GM23338 (cell line): ENCODE data around the gene GLB1L3. TPM values are rescaled to one million over a fixed set of nuclear protein-coding genes. Genes with fewer than 3 reads are reported as not detected.

Experiments
- ATAC-seq: fragments of 200-7000 bp; cut with Tn5 transposase; 3 replicates; pipeline ENCODE4 v1.9.1; 2020
- DNase-seq: peaks from one replicate; pipeline ENCODE4 v3.0.0-alpha.2; 2015; ENCODE audit warnings: low spot score
- H2AFZ ChIP-seq: fragments of 200-600 bp; sonication (generic); 2 replicates; pipeline ENCODE4 v1.8.0; 2016; ENCODE audit warnings: antibody characterized with exemption, mild to moderate bottlenecking, moderate library complexity
- H3F3A ChIP-seq: fragments of 200-600 bp; sonication (generic); replicated peaks from 2 replicates; pipeline ENCODE4 v1.8.0; 2017; ENCODE audit warnings: antibody characterized with exemption, mixed run types, low read depth
- H3K27ac ChIP-seq: fragments of 200-600 bp; sonication (generic); 2 replicates; pipeline ENCODE4 v1.6.1; 2016; ENCODE audit warnings: low read depth
- H3K27me3 ChIP-seq: fragments of 200-600 bp; sonication (generic); 2 replicates; pipeline ENCODE4 v1.8.0; 2016; ENCODE audit warnings: mild to moderate bottlenecking, mixed run types, moderate library complexity; ENCODE audit not compliant: insufficient read depth
- H3K36me3 ChIP-seq: fragments of 200-600 bp; sonication (generic); 2 replicates; pipeline ENCODE4 v1.8.0; 2016; ENCODE audit warnings: mild to moderate bottlenecking; ENCODE audit not compliant: insufficient read depth
- H3K4me1 ChIP-seq: fragments of 200-600 bp; sonication (generic); 2 replicates; pipeline ENCODE4 v1.8.0; 2016; ENCODE audit warnings: mild to moderate bottlenecking, moderate library complexity; ENCODE audit not compliant: insufficient read depth
- H3K4me2 ChIP-seq: fragments of 200-600 bp; sonication (generic); 2 replicates; pipeline ENCODE4 v1.7.1; 2017; ENCODE audit warnings: mixed run types
- H3K4me3 ChIP-seq: fragments of 200-600 bp; sonication (generic); 2 replicates; pipeline ENCODE4 v1.6.1; 2016; ENCODE audit warnings: mixed run types
- H3K79me2 ChIP-seq: fragments of 200-600 bp; sonication (generic); replicated peaks from 2 replicates; pipeline ENCODE4 v1.8.0; 2017; ENCODE audit warnings: mild to moderate bottlenecking; ENCODE audit not compliant: insufficient read depth
- H3K9me2 ChIP-seq: fragments of 200-600 bp; sonication (generic); 2 replicates; pipeline ENCODE4 v1.8.0; 2017; ENCODE audit not compliant: insufficient read depth
- H4K20me1 ChIP-seq: fragments of 200-600 bp; sonication (generic); replicated peaks from 2 replicates; pipeline ENCODE4 v1.8.0; 2017; ENCODE audit warnings: mild to moderate bottlenecking; ENCODE audit not compliant: insufficient read depth
- H3K27ac Mint-ChIP-seq: 2 replicates; pipeline ENCODE4 v1.8.0; 2020; ENCODE audit warnings: inconsistent platforms, mild to moderate bottlenecking, moderate library complexity, mixed read lengths
- H3K27me3 Mint-ChIP-seq: 3 replicates; pipeline ENCODE4 v1.8.0; 2022; ENCODE audit warnings: low read depth, mild to moderate bottlenecking, moderate library complexity, mixed read lengths, inconsistent platforms; ENCODE audit not compliant: insufficient read depth, poor library complexity
- H3K36me3 Mint-ChIP-seq: 3 replicates; pipeline ENCODE4 v1.8.0; 2021; ENCODE audit warnings: low read depth, mild to moderate bottlenecking, inconsistent platforms, moderate library complexity, mixed read lengths
- H3K4me1 Mint-ChIP-seq: 3 replicates; pipeline ENCODE4 v1.8.0; 2020; ENCODE audit warnings: mild to moderate bottlenecking, inconsistent platforms, mixed read lengths
- H3K4me3 Mint-ChIP-seq: 3 replicates; pipeline ENCODE4 v1.8.0; 2021; ENCODE audit warnings: moderate library complexity, mild to moderate bottlenecking, inconsistent platforms, mixed read lengths
- H3K9me3 Mint-ChIP-seq: 3 replicates; pipeline ENCODE4 v1.8.0; 2020; ENCODE audit warnings: moderate library complexity, mild to moderate bottlenecking, inconsistent platforms, mixed read lengths
- EZH2 ChIP-seq: fragments of 200-600 bp; sonication (generic); IDR thresholded peaks from one replicate; pipeline ENCODE4 v1.8.0; 2017; ENCODE audit warnings: antibody characterized with exemption, mild to moderate bottlenecking, low read depth; ENCODE audit not compliant: unreplicated experiment
- EZH2phosphoT487 ChIP-seq: fragments of 200-600 bp; sonication (generic); IDR thresholded peaks from one replicate; pipeline ENCODE4 v1.8.1; 2018; ENCODE audit warnings: antibody characterized with exemption; ENCODE audit not compliant: unreplicated experiment
- JUNB ChIP-seq: IDR thresholded peaks from one replicate; pipeline ENCODE4 v1.6.1; 2016; ENCODE audit warnings: antibody characterized with exemption; ENCODE audit not compliant: unreplicated experiment
- POLR2AphosphoS5 ChIP-seq: IDR thresholded peaks from 2 replicates; pipeline ENCODE4 v1.6.1; 2016; ENCODE audit warnings: antibody characterized with exemption, low read depth
- ZNF114 ChIP-seq: fragments of 250-450 bp; sonication (Bioruptor Pico); IDR thresholded peaks from 2 replicates; pipeline ENCODE4 v1.5.0; 2020; ENCODE audit warnings: mild to moderate bottlenecking, moderate library complexity
- ZNF331 ChIP-seq: fragments of 250-450 bp; sonication (Bioruptor Pico); IDR thresholded peaks from 2 replicates; pipeline ENCODE4 v1.5.0; 2020; ENCODE audit warnings: low read depth, mild to moderate bottlenecking, moderate library complexity
- polyA plus RNA-seq: library from polyadenylated mRNA; unstranded; fragments of >200 nt; fragmentation: Nextera tagmentation; extraction: Ambion mirVana; gene quantifications from 2 replicates; pipeline ENCODE4 v1.2.1, GENCODE V29; 2016
- total RNA-seq: library from RNA; depleted of rRNA; stranded (reverse); fragments of >200 nt; shearing (Covaris generic); gene quantifications from 2 replicates; pipeline ENCODE4 v1.2.3, GENCODE V29; 2014
- TF ChIP-seq, protein P1 (sequence below), 2 experiments: fragments of 200-600 bp in 1 of 2; sonication (generic) in 1 of 2; conservative IDR thresholded peaks; 2 replicates each; pipeline versions ENCODE4 v1.5.1 to v1.6.1; 2016 to 2017; ENCODE audit warnings: antibody characterized with exemption in 2 of 2, low read depth in 2 of 2, mild to moderate bottlenecking in 2 of 2, moderate library complexity in 1 of 2
- TF ChIP-seq, protein P2 (sequence below): IDR thresholded peaks from one replicate; pipeline ENCODE4 v1.6.1; 2018; ENCODE audit warnings: antibody characterized with exemption; ENCODE audit not compliant: unreplicated experiment
- TF ChIP-seq, protein P3 (sequence below): IDR thresholded peaks from 2 replicates; pipeline ENCODE4 v1.6.1; 2016; ENCODE audit warnings: antibody characterized with exemption

The GLB1L3 gene
- total and polyA plus RNA-seq, 2 experiments from 2014 or later: 28.8 to 33.1 TPM

DNA sequence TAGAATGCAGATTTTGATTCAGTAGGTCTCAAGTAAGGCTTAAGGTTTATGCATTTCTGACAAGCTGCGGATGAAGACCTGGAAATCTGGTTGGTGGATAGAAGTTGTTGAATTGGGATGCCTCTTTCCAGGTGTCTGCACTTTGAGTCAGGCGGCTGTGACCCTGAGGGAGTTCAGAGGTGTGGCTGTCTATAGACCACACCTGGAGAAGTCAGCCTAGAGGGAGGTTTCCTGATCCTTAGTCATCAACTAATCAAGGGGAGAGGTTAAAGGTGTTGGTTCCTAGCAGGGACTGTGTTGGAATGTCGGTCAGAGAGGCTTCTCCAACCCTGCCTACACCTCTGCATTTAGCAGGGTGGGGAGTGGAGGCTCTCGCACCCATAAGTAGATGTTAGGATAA lies 63.6 kb downstream of the GLB1L3 start:
- TF ChIP-seq JUNB (no peak), EZH2 (no peak)
- TF ChIP-seq, protein P1, sequence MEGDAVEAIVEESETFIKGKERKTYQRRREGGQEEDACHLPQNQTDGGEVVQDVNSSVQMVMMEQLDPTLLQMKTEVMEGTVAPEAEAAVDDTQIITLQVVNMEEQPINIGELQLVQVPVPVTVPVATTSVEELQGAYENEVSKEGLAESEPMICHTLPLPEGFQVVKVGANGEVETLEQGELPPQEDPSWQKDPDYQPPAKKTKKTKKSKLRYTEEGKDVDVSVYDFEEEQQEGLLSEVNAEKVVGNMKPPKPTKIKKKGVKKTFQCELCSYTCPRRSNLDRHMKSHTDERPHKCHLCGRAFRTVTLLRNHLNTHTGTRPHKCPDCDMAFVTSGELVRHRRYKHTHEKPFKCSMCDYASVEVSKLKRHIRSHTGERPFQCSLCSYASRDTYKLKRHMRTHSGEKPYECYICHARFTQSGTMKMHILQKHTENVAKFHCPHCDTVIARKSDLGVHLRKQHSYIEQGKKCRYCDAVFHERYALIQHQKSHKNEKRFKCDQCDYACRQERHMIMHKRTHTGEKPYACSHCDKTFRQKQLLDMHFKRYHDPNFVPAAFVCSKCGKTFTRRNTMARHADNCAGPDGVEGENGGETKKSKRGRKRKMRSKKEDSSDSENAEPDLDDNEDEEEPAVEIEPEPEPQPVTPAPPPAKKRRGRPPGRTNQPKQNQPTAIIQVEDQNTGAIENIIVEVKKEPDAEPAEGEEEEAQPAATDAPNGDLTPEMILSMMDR (conservative IDR thresholded peaks at IDR 0.05; ENCODE audit: low read depth in 2 of 2): no peak
- Mint-ChIP-seq H3K4me1 (no peaks in the 10 kb centered on the region; the same call in 2 of the 3 replicates), H3K27me3 (peaks cover 1% of the 10 kb centered on the region), H3K4me3 (no peak overlapping the region), H3K27ac (no peak overlapping the region), H3K9me3 (no peaks in the 10 kb centered on the region), H3K36me3 (no peaks in the 10 kb centered on the region)
- H2AFZ ChIP-seq: no peak overlapping the region
- H3K36me3 ChIP-seq: no peaks in the 10 kb centered on the region
- no peaks in the 10 kb centered on the region for H3K79me2 ChIP-seq
- no peak overlapping the region for H3K27ac ChIP-seq
- H3K4me1 ChIP-seq: no peaks in the 10 kb centered on the region
- ATAC-seq: no peak
- no peaks in the 10 kb centered on the region for H4K20me1 ChIP-seq
- no peaks in the 10 kb centered on the region for H3K9me2 ChIP-seq
- no peak overlapping the region for H3K4me2 ChIP-seq
- no peaks in the 10 kb centered on the region for H3K27me3 ChIP-seq
- H3K4me3 ChIP-seq: no peak overlapping the region
- DNase-seq: no peak
- no peaks in the 10 kb centered on the region for H3F3A ChIP-seq

DNA sequence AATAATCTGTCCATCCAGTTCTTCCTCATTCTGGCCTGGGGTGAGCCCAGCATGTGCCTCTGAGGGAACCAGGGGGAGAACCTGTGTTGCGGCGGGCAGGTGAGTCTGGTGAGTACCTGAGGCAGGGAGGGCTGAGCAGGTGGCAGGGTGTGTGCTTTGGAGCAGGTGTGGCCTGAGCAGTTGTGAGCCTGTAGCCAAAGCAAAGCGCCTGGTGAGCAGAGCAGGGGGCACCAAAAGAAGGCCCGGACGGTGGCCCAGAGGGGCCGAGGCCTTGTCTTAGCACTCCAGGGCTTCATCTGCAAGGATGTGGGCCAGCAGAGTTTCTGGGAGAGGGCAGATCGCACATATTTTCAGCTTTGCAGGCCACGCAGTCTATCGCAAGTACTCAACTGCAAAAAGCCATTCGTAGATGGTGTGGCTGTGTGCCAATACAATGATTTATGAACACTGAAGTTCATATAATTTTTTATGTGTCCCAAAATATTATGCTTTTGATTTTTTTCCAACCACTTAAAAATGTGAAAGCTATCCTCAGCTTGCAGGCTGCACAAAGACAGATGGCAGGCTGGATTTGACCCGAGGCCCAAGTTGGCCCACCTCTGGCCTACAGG lies 64.3 kb downstream of the GLB1L3 start:
- no peak overlapping the region for H2AFZ ChIP-seq
- H3K9me3 Mint-ChIP-seq: no peaks in the 10 kb centered on the region
- no peaks in the 10 kb centered on the region for H3K4me1 ChIP-seq
- H3F3A ChIP-seq: no peaks in the 10 kb centered on the region
- no peak overlapping the region for H3K27ac ChIP-seq
- no peaks in the 10 kb centered on the region for H3K36me3 Mint-ChIP-seq
- ATAC-seq: no peak
- no peaks in the 10 kb centered on the region; the same call in 2 of the 3 replicates for H3K4me1 Mint-ChIP-seq
- H3K4me2 ChIP-seq: no peak overlapping the region
- H3K27ac Mint-ChIP-seq: no peak overlapping the region
- peaks cover 5% of the 10 kb centered on the region for H3K27me3 Mint-ChIP-seq
- H3K27me3 ChIP-seq: no peaks in the 10 kb centered on the region
- H3K9me2 ChIP-seq: no peaks in the 10 kb centered on the region
- H3K4me3 ChIP-seq: no peak overlapping the region
- DNase-seq: no peak
- H3K36me3 ChIP-seq: no peaks in the 10 kb centered on the region
- no peaks in the 10 kb centered on the region for H4K20me1 ChIP-seq
- H3K4me3 Mint-ChIP-seq: no peak overlapping the region
- no peaks in the 10 kb centered on the region for H3K79me2 ChIP-seq
- TF ChIP-seq, protein P2, sequence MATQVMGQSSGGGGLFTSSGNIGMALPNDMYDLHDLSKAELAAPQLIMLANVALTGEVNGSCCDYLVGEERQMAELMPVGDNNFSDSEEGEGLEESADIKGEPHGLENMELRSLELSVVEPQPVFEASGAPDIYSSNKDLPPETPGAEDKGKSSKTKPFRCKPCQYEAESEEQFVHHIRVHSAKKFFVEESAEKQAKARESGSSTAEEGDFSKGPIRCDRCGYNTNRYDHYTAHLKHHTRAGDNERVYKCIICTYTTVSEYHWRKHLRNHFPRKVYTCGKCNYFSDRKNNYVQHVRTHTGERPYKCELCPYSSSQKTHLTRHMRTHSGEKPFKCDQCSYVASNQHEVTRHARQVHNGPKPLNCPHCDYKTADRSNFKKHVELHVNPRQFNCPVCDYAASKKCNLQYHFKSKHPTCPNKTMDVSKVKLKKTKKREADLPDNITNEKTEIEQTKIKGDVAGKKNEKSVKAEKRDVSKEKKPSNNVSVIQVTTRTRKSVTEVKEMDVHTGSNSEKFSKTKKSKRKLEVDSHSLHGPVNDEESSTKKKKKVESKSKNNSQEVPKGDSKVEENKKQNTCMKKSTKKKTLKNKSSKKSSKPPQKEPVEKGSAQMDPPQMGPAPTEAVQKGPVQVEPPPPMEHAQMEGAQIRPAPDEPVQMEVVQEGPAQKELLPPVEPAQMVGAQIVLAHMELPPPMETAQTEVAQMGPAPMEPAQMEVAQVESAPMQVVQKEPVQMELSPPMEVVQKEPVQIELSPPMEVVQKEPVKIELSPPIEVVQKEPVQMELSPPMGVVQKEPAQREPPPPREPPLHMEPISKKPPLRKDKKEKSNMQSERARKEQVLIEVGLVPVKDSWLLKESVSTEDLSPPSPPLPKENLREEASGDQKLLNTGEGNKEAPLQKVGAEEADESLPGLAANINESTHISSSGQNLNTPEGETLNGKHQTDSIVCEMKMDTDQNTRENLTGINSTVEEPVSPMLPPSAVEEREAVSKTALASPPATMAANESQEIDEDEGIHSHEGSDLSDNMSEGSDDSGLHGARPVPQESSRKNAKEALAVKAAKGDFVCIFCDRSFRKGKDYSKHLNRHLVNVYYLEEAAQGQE: no peak
- TF ChIP-seq, protein P3, sequence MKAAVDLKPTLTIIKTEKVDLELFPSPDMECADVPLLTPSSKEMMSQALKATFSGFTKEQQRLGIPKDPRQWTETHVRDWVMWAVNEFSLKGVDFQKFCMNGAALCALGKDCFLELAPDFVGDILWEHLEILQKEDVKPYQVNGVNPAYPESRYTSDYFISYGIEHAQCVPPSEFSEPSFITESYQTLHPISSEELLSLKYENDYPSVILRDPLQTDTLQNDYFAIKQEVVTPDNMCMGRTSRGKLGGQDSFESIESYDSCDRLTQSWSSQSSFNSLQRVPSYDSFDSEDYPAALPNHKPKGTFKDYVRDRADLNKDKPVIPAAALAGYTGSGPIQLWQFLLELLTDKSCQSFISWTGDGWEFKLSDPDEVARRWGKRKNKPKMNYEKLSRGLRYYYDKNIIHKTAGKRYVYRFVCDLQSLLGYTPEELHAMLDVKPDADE: no peak
- no peak for TF ChIP-seq ZNF331 (CRISPR knock-in tag)
- no peak for TF ChIP-seq POLR2AphosphoS5
- no peak for TF ChIP-seq EZH2phosphoT487
- no peak for TF ChIP-seq ZNF114
- TF ChIP-seq JUNB: no peak
